GM21515 (cell line): ENCODE results near the gene EGFR.

ENCODE experiments used
- ATAC-seq: cut with Tn5 transposase; IDR thresholded peaks from one replicate; pipeline ENCODE4 v1.9.1; 2021; ENCODE audit not compliant: unreplicated experiment

The EGFR gene

GRCh38 chr7:55240418-55241142 lies 221.8 kb downstream of the EGFR start:
- ATAC-seq = no peak

- no peak for ATAC-seq
Observed at GRCh38 chr7:55241958-55242357, 223.1 kb downstream of the EGFR start.

- no peak for ATAC-seq
Observed at GRCh38 chr7:55242613-55243012, 223.8 kb downstream of the EGFR start.

GRCh38 chr7:55244006-55244745 lies 225.4 kb downstream of the EGFR start:
- ATAC-seq = no peak

- no peak for ATAC-seq
Observed at GRCh38 chr7:55245271-55245723, 226.5 kb downstream of the EGFR start.

- ATAC-seq = no peak
Observed at GRCh38 chr7:55246171-55246570, 227.4 kb downstream of the EGFR start.

GRCh38 chr7:55247428-55247827 lies 228.6 kb downstream of the EGFR start:
- no peak for ATAC-seq

- ATAC-seq = no peak
Observed at GRCh38 chr7:55248526-55248925, 229.7 kb downstream of the EGFR start.

- no peak for ATAC-seq
Observed at GRCh38 chr7:55249332-55249731, 230.5 kb downstream of the EGFR start.

- no peak for ATAC-seq
Observed at GRCh38 chr7:55250313-55250712, 231.5 kb downstream of the EGFR start.

- ATAC-seq = no peak
Observed at GRCh38 chr7:55251313-55251712, 232.5 kb downstream of the EGFR start.

- ATAC-seq = no peak
Observed at GRCh38 chr7:55251911-55252310, 233.1 kb downstream of the EGFR start.

GRCh38 chr7:55252386-55252785 lies 233.6 kb downstream of the EGFR start:
- ATAC-seq = no peak

- ATAC-seq = no peak
Observed at GRCh38 chr7:55253188-55253587, 234.4 kb downstream of the EGFR start.

GRCh38 chr7:55254242-55254595 lies 235.4 kb downstream of the EGFR start:
- ATAC-seq = no peak

- peak; percentile 74 for ATAC-seq
Observed at GRCh38 chr7:55254596-55255495, 236.0 kb downstream of the EGFR start.

- ATAC-seq = peak; percentile 91
Observed at GRCh38 chr7:55255496-55256445, 237.0 kb downstream of the EGFR start.

- ATAC-seq = no peak
Observed at GRCh38 chr7:55258631-55259030, 239.8 kb downstream of the EGFR start.

GRCh38 chr7:55260171-55260570 lies 241.4 kb downstream of the EGFR start:
- ATAC-seq = no peak

GRCh38 chr7:55260676-55261385 lies 242.0 kb downstream of the EGFR start:
- no peak for ATAC-seq
